Lower leg skin (tissue), 3 donors: ENCODE measurements around the gene LRRC36.

Experiments used
- CTCF ChIP-seq, 3 donors: fragments of 450-650 bp; IDR thresholded peaks; one replicate each; pipeline ENCODE4 v1.5.1; 2016; ENCODE audit warnings: antibody characterized with exemption in 3 of 3, mild to moderate bottlenecking in 3 of 3, moderate library complexity in 2 of 3
- POLR2A ChIP-seq, 2 donors: fragments of 450-650 bp; IDR thresholded peaks; one replicate each; pipeline ENCODE4 v1.6.1; 2016 to 2017; ENCODE audit warnings: antibody characterized with exemption in 2 of 2, mild to moderate bottlenecking in 1 of 2, moderate library complexity in 1 of 2

- peak in 1 of 3 donors; percentile 67 for TF ChIP-seq CTCF (IDR thresholded peaks at IDR 0.05)
- TF ChIP-seq POLR2A (IDR thresholded peaks at IDR 0.05), result no peak
These were observed 101.6 kb downstream of the LRRC36 start for GRCh38 chr16:67428146-67428731.
